ENCODE measurements around the gene KRTAP29-1.
"Not testable (repeated sequence)": the region's sequence is repeated elsewhere in the genome, so short reads cannot be mapped to it uniquely, and the experiment has no call there.

Gene KRTAP29-1

GRCh38 chr17:41296846-41297245 is 5.8 kb downstream of the KRTAP29-1 start:
- DNase-seq, result no peak

GRCh38 chr17:41294016-41294415 is 8.6 kb downstream of the KRTAP29-1 start:
- no peak for DNase-seq

- no peak for DNase-seq
Observed at GRCh38 chr17:41287050-41287449, 15.6 kb downstream of the KRTAP29-1 start.

- no peak for DNase-seq
Observed at GRCh38 chr17:41284546-41284945, 18.1 kb downstream of the KRTAP29-1 start.

- no peak for DNase-seq
Observed at GRCh38 chr17:41284043-41284442, 18.6 kb downstream of the KRTAP29-1 start.

GRCh38 chr17:41278176-41278955 is 24.3 kb downstream of the KRTAP29-1 start:
- no peak for DNase-seq

- not testable (repeated sequence) for DNase-seq
Observed at GRCh38 chr17:41275648-41276190, 26.9 kb downstream of the KRTAP29-1 start, which contains the start of gene KRTAP9-7. Gene KRTAP9-7, plus strand, starts transcription at chr17:41275698. Its CDS starts 0 bp downstream, at chr17:41275698.

- DNase-seq, result no peak
Observed at GRCh38 chr17:41271858-41272257, 30.8 kb downstream of the KRTAP29-1 start.

- not testable (repeated sequence) for DNase-seq
Observed at GRCh38 chr17:41271323-41271722, 31.3 kb downstream of the KRTAP29-1 start.

GRCh38 chr17:41267711-41268110 is 34.9 kb downstream of the KRTAP29-1 start:
- DNase-seq, result no peak

GRCh38 chr17:41265078-41265477 is 37.6 kb downstream of the KRTAP29-1 start, which contains the start of gene KRTAP9-6:
Gene KRTAP9-6, plus strand, starts transcription at chr17:41265378. Its CDS starts 0 bp downstream, at chr17:41265378.
- no peak for DNase-seq

- DNase-seq, result no peak
Observed at GRCh38 chr17:41264599-41264998, 38.1 kb downstream of the KRTAP29-1 start.

GRCh38 chr17:41263212-41263611 is 39.4 kb downstream of the KRTAP29-1 start:
- DNase-seq, result no peak

- no peak for DNase-seq
Observed at GRCh38 chr17:41258406-41258805, 44.2 kb downstream of the KRTAP29-1 start.

- no peak for DNase-seq
Observed at GRCh38 chr17:41256291-41256685, 46.4 kb downstream of the KRTAP29-1 start.

GRCh38 chr17:41255381-41256290 is 47.0 kb downstream of the KRTAP29-1 start, which contains the start of gene KRTAP9-9:
Gene KRTAP9-9, plus strand, starts transcription at chr17:41255384.
- not testable (repeated sequence) for DNase-seq

GRCh38 chr17:41254861-41255260 is 47.8 kb downstream of the KRTAP29-1 start:
- no peak for DNase-seq
